PC-3 (cell line): Measurements from ENCODE around the gene ENO1. TPM values are rescaled to one million over a fixed set of nuclear protein-coding genes. Genes with fewer than 3 reads are reported as not detected.

Source experiments
- ATAC-seq: fragments of 200-7000 bp; cut with Tn5 transposase; 2 replicates; pipeline ENCODE4 v1.9.1; 2020; ENCODE audit warnings: mild to moderate bottlenecking, moderate library complexity
- BruUV-seq: library from RNA; stranded (reverse); fragments of 400-500 nt; replicated peaks from 2 replicates; lab custom pipeline; 2021; lab: Mats Ljungman, UMichigan
- CTCF ChIA-PET: fragments of 300-600 bp; sonication (Branson Sonifier 250); formaldehyde crosslinking; loops from one replicate; lab custom pipeline; 2022; ENCODE audit warnings: antibody characterized with exemption; lab: Charles Lee
- POLR2A ChIA-PET: fragments of 300-600 bp; sonication (Branson Sonifier 250); formaldehyde crosslinking; loops from one replicate; lab custom pipeline; 2022; ENCODE audit warnings: antibody characterized with exemption; ENCODE audit not compliant: unreplicated experiment; lab: Charles Lee
- DNase-seq: peaks from one replicate; pipeline ENCODE4 v3.0.0-alpha.2; 2015
- H2AFZ ChIP-seq: fragments of 300-600 bp; sonication (generic); 2 replicates; pipeline ENCODE4 v1.6.0; 2016; ENCODE audit warnings: antibody characterized with exemption, low read length
- H3F3A ChIP-seq: fragments of 300-600 bp; sonication (generic); one replicate; pipeline ENCODE4 v1.6.0; 2017; ENCODE audit warnings: antibody characterized with exemption, low read length, control low read depth, mild to moderate bottlenecking; ENCODE audit not compliant: unreplicated experiment
- H3K27ac ChIP-seq: fragments of 300-600 bp; sonication (generic); 2 replicates; pipeline ENCODE4 v1.5.1; 2016; ENCODE audit warnings: mild to moderate bottlenecking, low read length
- H3K27me3 ChIP-seq: fragments of 300-600 bp; sonication (generic); 2 replicates; pipeline ENCODE4 v1.6.1; 2016; ENCODE audit warnings: low read length, mixed read lengths
- H3K36me3 ChIP-seq: fragments of 300-600 bp; sonication (generic); 2 replicates; pipeline ENCODE4 v1.6.1; 2016; ENCODE audit warnings: low read depth, mixed run types, low read length, mixed read lengths
- H3K4me1 ChIP-seq: fragments of 300-600 bp; sonication (generic); 2 replicates; pipeline ENCODE4 v1.5.1; 2016; ENCODE audit warnings: low read length; ENCODE audit not compliant: insufficient read depth
- H3K4me2 ChIP-seq: fragments of 300-600 bp; sonication (generic); 2 replicates; pipeline ENCODE4 v1.6.0; 2016; ENCODE audit warnings: low read length
- H3K4me3 ChIP-seq: fragments of 300-600 bp; sonication (generic); 2 replicates; pipeline ENCODE4 v1.5.1; 2016; ENCODE audit warnings: mild to moderate bottlenecking, low read length, mixed read lengths
- H3K79me2 ChIP-seq: fragments of 300-600 bp; sonication (generic); 2 replicates; pipeline ENCODE4 v1.6.1; 2017; ENCODE audit warnings: low read length, mixed read lengths
- H3K9ac ChIP-seq: fragments of 300-600 bp; sonication (generic); 2 replicates; pipeline ENCODE4 v1.6.0; 2016; ENCODE audit warnings: mild to moderate bottlenecking, low read length
- H3K9me2 ChIP-seq: fragments of 300-600 bp; sonication (generic); replicated peaks from 2 replicates; pipeline ENCODE4 v1.6.1; 2016; ENCODE audit warnings: mixed run types, low read length, mixed read lengths
- H3K9me3 ChIP-seq: fragments of 300-600 bp; sonication (generic); 2 replicates; pipeline ENCODE4 v1.6.1; 2016; ENCODE audit warnings: low read length, mixed read lengths
- H4K20me1 ChIP-seq: fragments of 300-600 bp; sonication (generic); 2 replicates; pipeline ENCODE4 v1.6.1; 2016; ENCODE audit warnings: low read length, mixed read lengths
- CTCF ChIP-seq: fragments of 300-600 bp; sonication (generic); conservative IDR thresholded peaks from 2 replicates; pipeline ENCODE4 v1.5.1; 2017; ENCODE audit warnings: antibody characterized with exemption, low read depth, mild to moderate bottlenecking, low read length
- EZH2 ChIP-seq: fragments of 300-600 bp; sonication (generic); IDR thresholded peaks from one replicate; pipeline ENCODE4 v1.6.1; 2017; ENCODE audit warnings: antibody characterized with exemption, mild to moderate bottlenecking, low read length; ENCODE audit not compliant: unreplicated experiment
- EZH2phosphoT487 ChIP-seq: fragments of 300-600 bp; sonication (generic); IDR thresholded peaks from 2 replicates; pipeline ENCODE4 v1.6.1; 2018; ENCODE audit warnings: mild to moderate bottlenecking, antibody characterized with exemption, low read length, borderline replicate concordance
- intact Hi-C: fragments of 100-400 bp; cut with micrococcal nuclease; formaldehyde crosslinking; loops from 2 replicates; pipeline ENCODE4 v1.9.0; 2023
- total RNA-seq: library from RNA; depleted of rRNA; stranded (reverse); fragments of >200 nt; gene quantifications from 2 replicates; pipeline ENCODE4 v1.2.3, GENCODE V29; 2014

ENO1 gene
- total RNA-seq, 1 experiment from 2014 or later, result 3,712 TPM

DNA sequence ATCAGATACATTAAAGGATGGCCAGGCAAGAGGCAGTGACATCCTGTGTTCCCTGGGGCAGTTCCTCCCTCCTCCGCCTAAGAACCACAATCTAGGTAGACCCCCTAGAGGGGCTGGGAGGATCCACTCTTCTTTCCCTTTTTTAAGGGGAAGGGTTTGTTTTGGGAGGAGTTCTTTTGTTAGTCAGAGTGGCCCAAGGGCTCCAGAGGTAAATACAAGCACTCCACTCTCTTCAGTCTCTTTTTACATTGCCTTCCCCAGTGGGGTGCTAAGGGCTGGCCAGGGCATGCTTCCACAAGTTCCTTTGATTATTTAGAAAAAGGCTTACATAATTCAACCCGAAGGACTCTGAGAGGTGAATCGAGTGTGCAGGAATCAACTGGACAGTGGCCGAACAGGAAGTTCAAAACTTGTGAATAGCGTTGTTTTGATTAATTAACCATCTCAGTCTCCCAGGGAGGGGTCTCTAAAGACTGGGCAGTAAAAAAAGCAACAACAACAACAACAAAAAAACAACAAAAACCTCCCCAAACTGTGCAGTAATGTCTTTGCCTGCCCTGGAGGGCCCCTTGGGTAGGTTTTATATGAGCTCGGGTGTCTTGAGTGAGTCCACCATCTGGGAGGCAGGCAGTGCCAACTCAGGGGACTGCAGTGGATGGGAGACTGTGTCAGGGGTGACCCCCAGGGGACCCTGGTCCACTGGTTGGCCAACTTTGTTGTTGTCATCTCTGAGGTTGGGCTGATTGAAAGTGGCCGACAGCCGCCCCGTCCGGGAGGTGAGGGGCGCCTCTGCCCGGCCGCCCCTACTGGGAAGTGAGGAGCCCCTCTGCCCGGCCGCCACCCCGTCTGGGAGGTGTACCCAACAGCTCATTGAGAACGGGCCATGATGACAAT is 33.2 kb upstream of the ENO1 start:
- no peak overlapping the region for H3K9ac ChIP-seq
- no peak overlapping the region for H3K4me3 ChIP-seq
- H3K9me3 ChIP-seq, result no peaks in the 10 kb centered on the region
- no peak for DNase-seq
- no peaks in the 10 kb centered on the region for H3K36me3 ChIP-seq
- no peaks in the 10 kb centered on the region for H3K79me2 ChIP-seq
- H3F3A ChIP-seq, result no peaks in the 10 kb centered on the region
- no peaks in the 10 kb centered on the region for H3K4me1 ChIP-seq
- no peaks in the 10 kb centered on the region for H3K27me3 ChIP-seq
- POLR2A ChIA-PET, result no interaction called here
- TF ChIP-seq EZH2phosphoT487, result no peak
- no peak for TF ChIP-seq CTCF
- TF ChIP-seq EZH2, result no peak
- no TSS peak for BruUV-seq
- CTCF ChIA-PET, result no interaction called here
- no peak overlapping the region for H2AFZ ChIP-seq
- H3K4me2 ChIP-seq, result no peak overlapping the region
- no peak for ATAC-seq
- H4K20me1 ChIP-seq, result no peaks in the 10 kb centered on the region
- H3K9me2 ChIP-seq, result no peaks in the 10 kb centered on the region
- intact Hi-C loops, result no loop called here
- H3K27ac ChIP-seq, result no peak overlapping the region

- POLR2A ChIA-PET, result no interaction called here
- TF ChIP-seq EZH2phosphoT487 (no peak), CTCF (no peak), EZH2 (no peak)
- ATAC-seq (no peak; the same call in 1 of the 2 replicates), DNase-seq (no peak)
- intact Hi-C loops, result no loop called here
- H3K9me2 ChIP-seq, result no peaks in the 10 kb centered on the region
- H4K20me1 ChIP-seq, result no peaks in the 10 kb centered on the region
- peaks cover 2% of the 10 kb centered on the region for H3K4me1 ChIP-seq
- CTCF ChIA-PET, result no interaction called here
- no peak overlapping the region for H2AFZ ChIP-seq
- no peak overlapping the region for H3K4me2 ChIP-seq
- H3K9ac ChIP-seq, result no peak overlapping the region
- H3K4me3 ChIP-seq, result no peak overlapping the region
- H3K36me3 ChIP-seq, result no peaks in the 10 kb centered on the region
- no peaks in the 10 kb centered on the region for H3K27me3 ChIP-seq
- no peaks in the 10 kb centered on the region for H3K9me3 ChIP-seq
- no peaks in the 10 kb centered on the region for H3F3A ChIP-seq
- H3K27ac ChIP-seq, result no peak overlapping the region
- no peaks in the 10 kb centered on the region for H3K79me2 ChIP-seq
- no TSS peak for BruUV-seq
Observed at GRCh38 chr1:8910914-8911313, 32.4 kb upstream of the ENO1 start.

- CTCF ChIA-PET, result no interaction called here
- intact Hi-C loops, result no loop called here
- H3K9me3 ChIP-seq, result no peaks in the 10 kb centered on the region
- POLR2A ChIA-PET, result no interaction called here
- H3K36me3 ChIP-seq, result no peaks in the 10 kb centered on the region
- no peaks in the 10 kb centered on the region for H3K79me2 ChIP-seq
- TF ChIP-seq CTCF (no peak), EZH2 (no peak), EZH2phosphoT487 (no peak)
- no peak overlapping the region for H2AFZ ChIP-seq
- H3K9ac ChIP-seq, result no peak overlapping the region
- no peak overlapping the region for H3K4me2 ChIP-seq
- H3K9me2 ChIP-seq, result no peaks in the 10 kb centered on the region
- ATAC-seq, result no peak
- no peaks in the 10 kb centered on the region for H3K27me3 ChIP-seq
- no peak overlapping the region for H3K4me3 ChIP-seq
- no peaks in the 10 kb centered on the region for H4K20me1 ChIP-seq
- peaks cover 6% of the 10 kb centered on the region for H3K4me1 ChIP-seq
- BruUV-seq, result no TSS peak
- no peak overlapping the region for H3K27ac ChIP-seq
- no peaks in the 10 kb centered on the region for H3F3A ChIP-seq
- no peak for DNase-seq
Observed at GRCh38 chr1:8910331-8910730, 31.8 kb upstream of the ENO1 start.
